DMS79 treated with DMSO at 0.1 percent for 48 hours (cell line): Measurements from ENCODE around the gene C7.
A peak's percentile ranks its signal among the peaks of the same experiment; 100 is the strongest.
"Not testable (repeated sequence)": the region's sequence is repeated elsewhere in the genome, so short reads cannot be mapped to it uniquely, and the experiment has no call there.

Source experiments
- DNase-seq: peaks from one replicate; lab custom pipeline; 2025; lab: John Stamatoyannopoulos, UW

The C7 gene

GRCh38 chr5:40909264-40909663, at the start of gene C7:
C7 (plus strand) TSS chr5:40909497; CDS start chr5:40909611, 114 bp downstream.
- no peak for DNase-seq

- no peak for DNase-seq
These were observed 48.6 kb upstream of the C7 start for GRCh38 chr5:40860711-40861110.

DNA sequence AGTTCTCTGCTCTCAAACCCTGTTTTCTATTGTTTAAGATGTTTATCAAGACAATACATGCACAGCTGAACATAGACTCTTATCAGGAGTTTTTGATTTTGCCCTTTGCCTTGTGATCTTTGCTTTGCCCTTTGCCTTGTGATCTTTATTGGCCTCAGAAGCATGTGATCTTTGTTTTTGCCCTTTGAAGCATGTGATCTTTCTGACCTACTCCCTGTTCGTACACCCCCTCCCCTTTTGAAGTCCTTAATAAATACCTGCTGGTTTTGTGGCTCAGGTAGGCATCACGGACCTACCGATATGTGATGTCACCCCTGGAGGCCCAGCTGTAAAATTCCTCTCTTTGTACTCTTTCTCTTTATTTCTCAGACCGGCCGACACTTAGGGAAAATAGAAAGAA, 44.3 kb upstream of the C7 start:
- not testable (repeated sequence) for DNase-seq

DNA sequence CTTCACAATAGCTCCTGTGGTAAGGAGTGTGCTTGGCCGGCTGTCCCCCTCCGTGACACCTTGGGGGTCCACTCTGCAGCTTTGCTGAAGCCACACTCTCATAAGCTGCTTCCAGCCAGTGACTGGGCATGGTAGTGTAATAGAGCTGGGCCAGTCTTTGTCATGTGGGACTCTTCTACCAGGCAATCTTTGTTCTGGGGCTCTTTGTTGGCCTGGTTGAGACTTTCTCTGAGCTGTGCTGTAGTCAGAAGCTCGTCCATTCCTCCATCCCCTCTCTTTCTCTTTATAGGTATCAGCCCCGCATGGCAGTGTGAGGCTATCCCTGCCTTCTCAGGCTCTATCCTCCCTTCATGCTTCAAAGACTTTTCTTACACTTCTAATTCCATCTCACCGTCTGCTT, 42.5 kb upstream of the C7 start:
- DNase-seq = no peak

DNA sequence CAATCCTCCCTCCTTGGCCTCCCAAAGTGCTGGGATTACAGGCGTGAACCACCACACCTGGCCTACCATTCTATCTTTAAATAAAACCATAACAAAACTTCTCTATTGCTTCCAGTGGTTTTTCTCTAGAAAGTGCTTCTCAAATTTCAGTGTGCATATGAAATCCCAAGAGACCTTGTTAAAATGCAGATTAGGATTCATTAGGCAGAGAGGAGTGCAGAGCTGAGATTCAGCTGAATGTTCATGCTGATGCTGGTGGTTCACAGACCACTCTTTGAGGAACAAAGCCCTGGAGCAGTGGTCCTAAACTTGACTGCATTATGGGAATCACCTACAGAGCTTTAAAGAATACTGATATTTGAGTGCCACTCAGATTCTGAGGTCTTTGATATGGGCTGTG, 39.9 kb upstream of the C7 start:
- no peak for DNase-seq

DNA sequence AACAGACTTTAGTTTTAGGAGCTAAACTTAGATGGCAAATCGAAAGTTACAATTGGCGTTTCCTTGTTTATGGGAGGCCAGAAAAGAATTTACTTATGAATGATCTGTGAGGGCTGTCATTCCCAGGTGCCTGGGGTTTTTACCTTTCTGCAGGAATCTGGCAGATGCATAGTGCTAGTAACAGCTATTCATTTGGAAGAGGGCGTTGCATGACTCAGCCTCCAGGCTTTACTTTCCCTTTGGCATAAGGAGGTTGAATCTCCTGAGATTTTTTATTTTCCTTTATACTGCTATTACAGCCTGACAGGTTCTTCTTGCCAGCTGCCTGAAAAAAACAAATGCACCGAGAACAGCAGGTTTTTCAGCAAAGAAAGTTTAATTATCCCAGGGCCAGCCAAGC, 38.1 kb upstream of the C7 start:
- no peak for DNase-seq

DNA sequence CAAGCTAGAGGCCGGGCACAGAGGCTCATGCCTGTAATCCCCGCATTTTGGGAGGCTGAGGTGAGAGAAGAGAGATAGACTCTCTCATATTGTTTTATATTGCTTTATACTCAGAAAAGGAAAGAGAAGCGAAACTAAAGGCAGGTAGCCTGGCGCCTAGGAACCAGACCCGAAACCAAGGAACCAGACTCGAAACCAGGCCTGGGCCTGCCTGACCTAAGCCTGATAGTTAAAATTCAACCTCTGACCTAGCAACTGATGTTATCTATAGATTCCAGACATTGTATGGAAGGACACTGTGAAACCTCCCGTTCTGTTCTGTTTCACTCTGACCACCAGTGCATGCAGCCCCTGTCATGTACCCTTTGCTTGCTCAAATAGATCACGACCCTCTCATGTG, 37.0 kb upstream of the C7 start:
- DNase-seq = not testable (repeated sequence)

DNA sequence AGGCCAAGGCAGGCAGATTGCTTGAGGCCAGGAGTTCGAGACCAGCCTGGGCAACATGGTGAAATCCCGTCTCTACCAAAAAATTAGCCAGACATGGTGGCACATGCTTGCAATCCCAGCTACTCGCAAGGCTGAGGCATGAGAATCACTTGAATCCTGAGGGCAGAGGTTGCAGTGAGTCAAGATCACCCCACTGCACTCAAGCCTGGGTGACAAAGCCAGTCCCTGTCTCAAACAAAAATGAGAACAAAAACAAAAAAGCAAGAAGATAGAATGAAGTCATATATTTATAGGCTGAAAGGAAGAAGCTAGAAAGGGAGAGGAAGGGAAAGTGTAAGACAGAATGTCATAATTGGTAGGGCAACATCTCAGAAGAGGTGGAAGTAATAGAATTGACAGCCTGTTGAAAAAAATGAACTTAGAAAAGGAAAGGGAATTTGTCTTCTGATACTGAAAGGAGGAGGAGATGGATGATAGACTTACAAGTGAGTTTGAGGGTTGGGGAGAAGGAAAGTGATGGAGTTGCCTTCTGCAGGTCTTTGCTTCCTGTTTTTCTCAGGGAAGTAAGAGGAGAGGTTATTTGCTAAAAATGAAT, 35.9 kb upstream of the C7 start:
- no peak for DNase-seq

GRCh38 chr5:40875958-40876357, 33.3 kb upstream of the C7 start:
- no peak for DNase-seq

GRCh38 chr5:40877371-40877988, 31.8 kb upstream of the C7 start:
- DNase-seq = no peak

DNA sequence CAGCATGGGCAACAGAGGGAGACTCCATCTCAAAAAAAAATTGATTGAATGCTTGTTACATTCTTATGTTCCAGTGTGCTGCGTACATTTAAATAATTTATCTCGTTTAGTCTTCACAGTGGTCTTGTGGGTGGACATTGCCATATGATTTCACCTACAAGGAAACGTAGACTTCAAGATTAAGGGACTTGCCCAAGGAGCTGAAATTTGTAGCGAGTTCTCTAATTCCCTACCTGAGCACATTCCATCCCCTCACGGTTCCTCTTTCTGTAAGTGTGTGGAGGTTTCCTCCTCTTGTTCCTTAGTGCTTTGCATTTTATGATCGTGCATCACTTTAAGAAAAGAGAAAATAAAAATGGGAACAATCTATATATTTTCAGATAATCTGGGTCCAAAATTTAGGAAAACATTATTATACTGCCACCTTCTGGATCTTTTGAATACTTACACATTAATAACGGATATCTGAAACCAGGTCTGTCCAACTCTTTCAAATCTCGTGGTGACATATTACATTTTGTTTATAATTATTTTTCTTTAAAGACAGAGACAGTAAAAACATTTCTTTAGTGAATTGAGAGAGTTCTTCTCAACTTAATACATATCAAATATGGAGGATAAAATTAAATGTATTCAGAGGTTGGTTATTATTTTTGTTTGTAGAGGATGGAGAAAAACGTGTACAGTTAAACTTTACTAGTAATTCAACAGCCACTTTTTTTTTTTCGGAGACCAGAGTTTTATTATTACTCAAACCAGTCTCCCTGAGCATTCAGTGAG, 29.9 kb upstream of the C7 start:
- peak; percentile 43 for DNase-seq

GRCh38 chr5:40882291-40882690, 27.0 kb upstream of the C7 start:
- DNase-seq = no peak

DNA sequence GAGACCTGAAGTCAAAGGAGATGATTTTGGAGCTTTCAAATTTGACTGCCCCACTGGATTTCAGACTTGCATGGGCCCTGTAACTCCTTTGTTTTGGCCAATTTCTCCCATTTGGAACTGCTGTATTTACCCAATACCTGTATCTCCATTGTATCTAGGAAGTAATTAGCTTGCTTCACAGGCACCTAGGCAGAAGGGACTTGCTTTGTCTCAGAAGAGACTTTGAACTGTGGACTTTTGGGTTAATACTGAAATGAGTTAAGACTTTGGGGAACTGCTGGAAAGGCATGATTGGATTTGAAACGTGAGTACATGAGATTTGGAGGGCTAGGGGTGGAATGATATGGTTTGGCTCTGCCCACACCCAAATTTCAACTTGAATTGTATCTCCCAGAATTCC, 26.2 kb upstream of the C7 start:
- DNase-seq = not testable (repeated sequence)

DNA sequence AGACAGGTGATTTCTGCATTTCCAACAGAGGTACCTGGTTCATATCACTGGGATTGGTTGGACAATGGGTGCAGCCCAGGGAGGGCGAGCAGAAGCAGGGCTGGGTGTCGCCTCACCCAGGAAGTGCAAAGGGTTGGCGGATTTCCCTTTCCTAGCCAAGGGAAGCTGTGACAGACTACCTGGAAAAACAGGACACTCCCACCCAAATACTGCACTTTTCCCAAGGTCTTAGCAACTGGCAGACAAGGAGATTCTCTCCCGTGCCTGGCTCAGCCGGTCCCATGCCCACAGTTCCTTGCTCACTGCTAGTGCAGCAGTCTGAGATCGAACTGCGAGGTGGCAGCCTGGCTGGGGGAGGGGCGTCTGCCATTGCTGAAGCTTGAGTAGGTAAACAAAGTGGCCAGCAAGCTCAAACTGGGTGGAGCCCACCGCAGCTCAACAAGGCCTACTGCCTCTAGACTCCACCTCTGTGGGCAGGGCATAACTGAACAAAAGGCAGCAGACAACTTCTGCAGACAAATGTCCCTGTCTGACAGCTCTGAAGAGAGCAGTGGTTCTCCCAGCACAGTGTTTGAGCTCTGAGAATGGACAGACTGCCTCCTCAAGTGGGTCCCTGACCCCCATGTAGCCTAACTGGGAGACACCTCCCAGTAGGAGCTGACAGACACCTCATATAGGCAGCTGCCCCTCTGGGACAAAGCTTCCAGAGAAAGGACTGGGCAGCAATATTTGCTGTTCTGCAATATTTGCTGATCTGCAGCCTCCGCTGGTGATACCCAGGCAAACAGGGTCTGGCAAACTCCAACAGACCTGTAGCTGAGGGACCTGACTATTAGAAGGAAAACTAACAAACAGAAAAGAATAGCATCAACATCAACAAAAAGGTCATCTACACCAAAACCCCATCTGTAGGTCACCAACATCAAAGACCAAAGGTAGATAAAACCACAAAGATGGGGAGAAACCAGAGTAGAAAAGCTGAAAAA, 13.6 kb upstream of the C7 start:
- DNase-seq = not testable (repeated sequence)

GRCh38 chr5:40904205-40904993, 4.9 kb upstream of the C7 start:
- no peak for DNase-seq

DNA sequence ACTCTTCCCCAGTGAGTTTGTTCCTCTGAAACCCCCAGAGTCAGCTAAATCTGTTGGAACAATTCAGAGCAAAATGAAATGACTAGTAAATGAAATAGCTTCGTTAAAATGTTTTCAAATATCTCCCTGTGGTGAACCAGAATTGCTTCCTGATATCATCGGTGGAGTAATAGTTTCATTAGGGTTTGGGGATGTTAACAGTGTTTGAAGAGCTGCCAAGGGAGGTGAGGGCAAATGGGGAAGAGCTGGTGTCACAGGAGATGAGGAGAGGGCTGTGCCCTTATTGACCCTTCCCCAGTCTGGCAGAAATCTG, 4.3 kb upstream of the C7 start:
- DNase-seq = no peak

GRCh38 chr5:40906351-40906751, 2.9 kb upstream of the C7 start:
- DNase-seq = no peak

GRCh38 chr5:40909723-40910122, 426 bp downstream of the C7 start:
- no peak for DNase-seq

DNA sequence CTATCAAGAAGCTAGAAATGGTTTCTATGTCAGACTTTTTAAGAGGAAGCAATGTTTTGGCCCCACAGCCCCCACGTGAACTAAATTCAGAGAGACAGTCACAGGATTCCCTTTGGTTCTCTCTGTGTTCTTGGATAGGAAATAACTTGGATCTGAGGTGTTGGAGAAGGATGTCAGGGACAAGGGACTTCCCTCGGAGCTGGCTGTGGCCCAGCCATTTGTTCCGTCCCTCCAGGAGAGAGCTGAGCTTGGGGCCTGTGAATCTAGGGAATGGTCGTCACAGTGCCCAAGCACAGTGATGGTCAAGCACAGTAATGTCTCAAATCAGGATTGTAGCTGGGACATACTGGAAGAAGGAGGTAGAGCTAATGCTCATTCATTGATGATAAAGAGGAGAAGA, 2.0 kb downstream of the C7 start:
- no peak for DNase-seq

- no peak for DNase-seq
These were observed 5.5 kb downstream of the C7 start for GRCh38 chr5:40914835-40915234.

GRCh38 chr5:40915341-40915926, 6.1 kb downstream of the C7 start:
- DNase-seq = no peak
